ENCODE measurements around the gene ADRA1B. TPM values are rescaled to one million over a fixed set of nuclear protein-coding genes. Genes with fewer than 3 reads are reported as not detected.
A peak's percentile ranks its signal among the peaks of the same experiment; 100 is the strongest.
"Not testable (repeated sequence)": the region's sequence is repeated elsewhere in the genome, so short reads cannot be mapped to it uniquely, and the experiment has no call there.

ADRA1B gene
- total RNA-seq, 1 experiment from 2014 or later, result 8.3 TPM

GRCh38 chr5:159965031-159965837 lies 49.0 kb downstream of the ADRA1B start:
- in situ Hi-C loops (cut with HindIII; ENCODE audit: low pct_unique_long_range_greater_than_20kb, low sequenced_read_pairs), result no loop called here
- no TSS peak for BruUV-seq (replicated peaks)
- ATAC-seq, result peak; percentile 88

GRCh38 chr5:159965838-159966128 lies 49.5 kb downstream of the ADRA1B start:
- in situ Hi-C loops (cut with HindIII; ENCODE audit: low pct_unique_long_range_greater_than_20kb, low sequenced_read_pairs), result not testable (repeated sequence)

More at GRCh38 chr5:159965031-159965837, 49.0 kb downstream of the ADRA1B start:
- Histone ChIP-seq H3K27ac (ENCODE audit: low read length) (no peak overlapping the region), H3K4me3 (ENCODE audit: low read depth in 2 of 2, low read length in 2 of 2) (no peak overlapping the region), H3K4me1 (ENCODE audit: control insufficient read depth, insufficient read depth, low read length) (no peaks in the 10 kb centered on the region), H3K9me3 (ENCODE audit: control insufficient read depth, insufficient read depth, low read depth, low read length) (no peaks in the 10 kb centered on the region), H3K27me3 (ENCODE audit: control insufficient read depth, insufficient read depth, low read length) (no peaks in the 10 kb centered on the region), H3K36me3 (ENCODE audit: control insufficient read depth, insufficient read depth, low read length) (no peaks in the 10 kb centered on the region)
- intact Hi-C loops (cut with micrococcal nuclease; ENCODE audit: unreplicated experiment), result no loop called here
- ChIA-PET CTCF (interaction anchor here (0.7 kb wide), 1 partner anchor 11 kb away, joined by 3 read pairs; no protein-coding TSS in a partner anchor), POLR2A (no interaction called here)
- TF ChIP-seq REST (IDR thresholded peaks at IDR 0.05; ENCODE audit: insufficient read depth in 1 of 2, low read depth in 2 of 2, low read length in 1 of 2), result no peak
- TF ChIP-seq SIN3A (IDR thresholded peaks at IDR 0.05; ENCODE audit: borderline replicate concordance, insufficient read depth, low read depth, low read length), result no peak
- peak; percentile 83 for TF ChIP-seq CTCF (IDR thresholded peaks at IDR 0.05)
- no peak for DNase-seq (ENCODE audit: low read depth, low spot score)

More at GRCh38 chr5:159965838-159966128, 49.5 kb downstream of the ADRA1B start:
- peak; percentile 13; the same call in 1 of the 2 replicates for ATAC-seq
- CTCF ChIA-PET, result interaction anchor here (0.7 kb wide), 1 partner anchor 12 kb away, joined by 3 read pairs; no protein-coding TSS in a partner anchor
- H3K4me1 ChIP-seq (ENCODE audit: control insufficient read depth, insufficient read depth, low read length); H3K27me3 ChIP-seq (ENCODE audit: control insufficient read depth, insufficient read depth, low read length); H3K36me3 ChIP-seq (ENCODE audit: control insufficient read depth, insufficient read depth, low read length); intact Hi-C loops (cut with micrococcal nuclease; ENCODE audit: unreplicated experiment); H3K4me3 ChIP-seq (ENCODE audit: low read depth in 2 of 2, low read length in 2 of 2); DNase-seq (ENCODE audit: low read depth, low spot score); H3K27ac ChIP-seq (ENCODE audit: low read length); POLR2A ChIA-PET; H3K9me3 ChIP-seq (ENCODE audit: control insufficient read depth, insufficient read depth, low read depth, low read length); BruUV-seq (replicated peaks): not testable (repeated sequence)
- TF ChIP-seq CTCF (IDR thresholded peaks at IDR 0.05), result peak; percentile 40

All from Panc1 (cell line).